DOHH2 (cell line): ENCODE measurements around the gene RPL18A.

Experiments used
- H3F3A ChIP-seq: fragments of 200-600 bp; sonication (generic), shearing (Covaris generic); 2 replicates; pipeline ENCODE4 v1.6.0; 2016; ENCODE audit warnings: antibody characterized with exemption, mild to moderate bottlenecking; ENCODE audit not compliant: control insufficient read depth, insufficient read depth
- H3K27ac ChIP-seq: fragments of 200-600 bp; sonication (generic); 2 replicates; pipeline ENCODE4 v1.5.1; 2014; ENCODE audit warnings: low read depth, mild to moderate bottlenecking, low read length, moderate library complexity
- H3K27me3 ChIP-seq: fragments of 200-600 bp; sonication (generic); 2 replicates; pipeline ENCODE4 v1.6.1; 2014; ENCODE audit warnings: mild to moderate bottlenecking, low read length, mixed read lengths; ENCODE audit not compliant: control insufficient read depth
- H3K36me3 ChIP-seq: fragments of 200-600 bp; sonication (generic); 2 replicates; pipeline ENCODE4 v1.6.1; 2014; ENCODE audit warnings: mild to moderate bottlenecking, low read length, moderate library complexity, mixed read lengths; ENCODE audit not compliant: control insufficient read depth
- H3K4me1 ChIP-seq: fragments of 200-600 bp; sonication (generic); 2 replicates; pipeline ENCODE4 v1.6.1; 2014; ENCODE audit warnings: mild to moderate bottlenecking, low read length, mixed read lengths; ENCODE audit not compliant: control insufficient read depth
- H3K4me2 ChIP-seq: fragments of 200-600 bp; sonication (generic); 2 replicates; pipeline ENCODE4 v1.6.0; 2014; ENCODE audit warnings: mild to moderate bottlenecking, low read length, moderate library complexity
- H3K4me3 ChIP-seq: fragments of 200-600 bp; sonication (generic); 2 replicates; pipeline ENCODE4 v1.5.1; 2014; ENCODE audit warnings: mild to moderate bottlenecking, low read length, mixed read lengths
- H3K79me2 ChIP-seq: fragments of 200-600 bp; sonication (generic); 2 replicates; pipeline ENCODE4 v1.6.1; 2014; ENCODE audit warnings: mild to moderate bottlenecking, low read length, mixed read lengths; ENCODE audit not compliant: control insufficient read depth
- H3K9me2 ChIP-seq: fragments of 200-600 bp; sonication (generic); replicated peaks from 2 replicates; pipeline ENCODE4 v1.6.1; 2014; ENCODE audit warnings: mild to moderate bottlenecking, low read length, mixed read lengths; ENCODE audit not compliant: control insufficient read depth
- H3K9me3 ChIP-seq: fragments of 200-600 bp; sonication (generic); 2 replicates; pipeline ENCODE4 v1.6.1; 2014; ENCODE audit warnings: antibody characterized with exemption, low read length, mixed read lengths; ENCODE audit not compliant: control insufficient read depth, insufficient read depth
- H4K20me1 ChIP-seq: fragments of 200-600 bp; sonication (generic); 2 replicates; pipeline ENCODE4 v1.6.0; 2014; ENCODE audit warnings: low read depth, mild to moderate bottlenecking, antibody characterized with exemption, low read length, moderate library complexity; ENCODE audit not compliant: control insufficient read depth, insufficient read depth
- CTCF ChIP-seq: fragments of 200-600 bp; sonication (generic); IDR thresholded peaks from one replicate; pipeline ENCODE4 v1.5.1; 2014; ENCODE audit warnings: antibody characterized with exemption, mild to moderate bottlenecking, low read depth, low read length; ENCODE audit not compliant: poor library complexity, severe bottlenecking
- EZH2phosphoT487 ChIP-seq: fragments of 200-600 bp; sonication (generic); IDR thresholded peaks from 2 replicates; pipeline ENCODE4 v1.6.1; 2017; ENCODE audit warnings: borderline replicate concordance, mild to moderate bottlenecking, antibody characterized with exemption, low read length, moderate library complexity, mixed read lengths

RPL18A gene

GRCh38 chr19:17865364-17866311 is 5.9 kb downstream of the RPL18A start:
- H3K9me3 ChIP-seq, result no peaks in the 10 kb centered on the region
- H3F3A ChIP-seq, result peaks cover 46% of the 10 kb centered on the region
- peaks cover 19% of the 10 kb centered on the region for H3K4me1 ChIP-seq
- H4K20me1 ChIP-seq, result peaks cover 21% of the 10 kb centered on the region
- H3K79me2 ChIP-seq, result peaks cover 21% of the 10 kb centered on the region
- no peak overlapping the region for H3K4me2 ChIP-seq
- H3K4me3 ChIP-seq, result no peak overlapping the region
- H3K27ac ChIP-seq, result no peak overlapping the region
- no peak for TF ChIP-seq EZH2phosphoT487
- peaks cover 40% of the 10 kb centered on the region for H3K36me3 ChIP-seq
- H3K27me3 ChIP-seq, result peaks cover 3% of the 10 kb centered on the region; the same call in 1 of the 2 replicates
- H3K9me2 ChIP-seq, result no peaks in the 10 kb centered on the region

- Histone ChIP-seq H3K36me3 (peaks cover 32% of the 10 kb centered on the region), H3K27me3 (peaks cover 7% of the 10 kb centered on the region), H3K4me1 (peaks cover 13% of the 10 kb centered on the region), H3K27ac (no peak overlapping the region), H4K20me1 (peaks cover 13% of the 10 kb centered on the region; the same call in 1 of the 2 replicates), H3K4me3 (no peak overlapping the region), H3K9me2 (no peaks in the 10 kb centered on the region), H3K4me2 (no peak overlapping the region), H3K79me2 (peaks cover 13% of the 10 kb centered on the region), H3K9me3 (no peaks in the 10 kb centered on the region), H3F3A (peaks cover 39% of the 10 kb centered on the region)
- TF ChIP-seq EZH2phosphoT487 (no peak), CTCF (no peak)
These were observed 6.7 kb downstream of the RPL18A start for GRCh38 chr19:17866312-17866963.

GRCh38 chr19:17866964-17867486 is 7.3 kb downstream of the RPL18A start:
- Histone ChIP-seq H3K9me2 (no peaks in the 10 kb centered on the region), H3K9me3 (no peaks in the 10 kb centered on the region), H4K20me1 (peaks cover 7% of the 10 kb centered on the region; the same call in 1 of the 2 replicates), H3K4me2 (no peak overlapping the region), H3K36me3 (peaks cover 26% of the 10 kb centered on the region), H3K4me3 (no peak overlapping the region), H3K4me1 (peaks cover 10% of the 10 kb centered on the region), H3K27ac (no peak overlapping the region), H3K27me3 (peaks cover 12% of the 10 kb centered on the region), H3K79me2 (peaks cover 7% of the 10 kb centered on the region), H3F3A (peaks cover 33% of the 10 kb centered on the region)
- TF ChIP-seq EZH2phosphoT487, result no peak
- TF ChIP-seq CTCF, result no peak
